Gastroesophageal sphincter (tissue), 4 donors: ENCODE data around the gene MAP7D2. TPM values are rescaled to one million over a fixed set of nuclear protein-coding genes. Genes with fewer than 3 reads are reported as not detected.
"Not testable (repeated sequence)": the region's sequence is repeated elsewhere in the genome, so short reads cannot be mapped to it uniquely, and the experiment has no call there.

Experiments
- ATAC-seq: fragments of 150-250 bp; one replicate; pipeline ENCODE4 v1.9.1; 2016; ENCODE audit warnings: mild to moderate bottlenecking, moderate library complexity
- H3K27ac ChIP-seq, 4 donors: fragments of 200-600 bp; sonication (generic) in 3 of 4; 1 replicate in 3 of 4; 2 replicates in 1 of 4; pipeline ENCODE4 v1.5.1; 2016 to 2019
- H3K27me3 ChIP-seq: fragments of 200-600 bp; sonication (generic); one replicate; pipeline ENCODE4 v1.5.1; 2019
- H3K36me3 ChIP-seq, 2 donors: fragments of 200-600 bp; sonication (generic); one replicate each; pipeline ENCODE4 v1.5.1; 2019; ENCODE audit warnings: control low read depth in 1 of 2
- H3K4me1 ChIP-seq, 3 donors: fragments of 200-600 bp; sonication (generic); 1 replicate in 2 of 3; 2 replicates in 1 of 3; pipeline ENCODE4 v1.5.1; 2016 to 2019; ENCODE audit warnings: control low read depth in 2 of 3
- H3K4me3 ChIP-seq, 2 donors: fragments of 200-600 bp; sonication (generic); one replicate each; pipeline ENCODE4 v1.5.1; 2019; ENCODE audit warnings: mild to moderate bottlenecking in 1 of 2, moderate library complexity in 1 of 2
- H3K9me3 ChIP-seq, 3 donors: fragments of 200-600 bp; sonication (generic); one replicate each; pipeline ENCODE4 v1.5.1; 2017 to 2019; ENCODE audit warnings: control low read depth in 2 of 3
- EP300 ChIP-seq: sonication (generic); formaldehyde crosslinking; IDR thresholded peaks from one replicate; pipeline ENCODE4 v1.6.1; 2017; ENCODE audit warnings: antibody characterized with exemption, mild to moderate bottlenecking
- POLR2A ChIP-seq, 2 donors: fragments of 450-650 bp; IDR thresholded peaks; one replicate each; pipeline ENCODE4 v1.6.1; 2017; ENCODE audit warnings: antibody characterized with exemption in 2 of 2, mild to moderate bottlenecking in 2 of 2, moderate library complexity in 1 of 2
- POLR2AphosphoS5 ChIP-seq: sonication (generic); formaldehyde crosslinking; IDR thresholded peaks from one replicate; pipeline ENCODE4 v1.6.1; 2017; ENCODE audit warnings: antibody characterized with exemption
- WGBS, 2 donors: methylation state at CpG; one replicate each; pipeline ENCODE4 v1.1.5; 2018; ENCODE audit warnings: low coverage in 1 of 2; 5-methylcytosine and 5-hydroxymethylcytosine counted together
- total RNA-seq, 4 donors: library from RNA; depleted of rRNA; stranded (reverse); fragments of >200 nt; gene quantifications; one replicate each; pipeline ENCODE4 v1.1.0, GENCODE V29; 2016
- TF ChIP-seq, protein P1 (sequence below), 4 experiments: fragments of 200-600 bp in 2 of 4; fragments of 450-650 bp in 2 of 4; sonication (generic) in 1 of 4; IDR thresholded peaks; one replicate each; pipeline ENCODE4 v1.5.1; 2017 to 2019; ENCODE audit warnings: antibody characterized with exemption in 4 of 4, mild to moderate bottlenecking in 2 of 4, moderate library complexity in 2 of 4

The MAP7D2 gene
- total RNA-seq, 4 donors from 2014 or later, result 0.27 to 0.42 (median 0.27) TPM; not detected in 1

DNA sequence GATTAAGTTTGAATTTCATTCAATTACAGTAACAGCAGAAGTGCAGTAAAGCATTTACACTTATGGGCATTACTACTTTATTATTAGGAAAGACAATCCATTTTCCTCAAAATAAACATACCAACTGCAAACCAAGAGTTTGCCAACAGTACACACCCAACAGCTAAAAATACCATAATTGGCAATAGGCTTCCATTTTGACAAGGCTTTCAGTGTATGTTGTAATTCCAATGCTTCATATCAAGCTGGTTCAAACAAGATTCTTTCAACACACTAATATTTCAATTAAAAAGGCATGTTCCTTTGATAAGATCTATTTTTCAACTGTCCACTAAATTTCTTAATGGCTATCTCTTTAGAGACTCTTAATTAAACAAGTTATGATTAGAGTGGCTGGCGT lies 12.8 kb upstream of the MAP7D2 start:
- no peak for ATAC-seq
- H3K9me3 ChIP-seq, result no peaks in the 10 kb centered on the region

DNA sequence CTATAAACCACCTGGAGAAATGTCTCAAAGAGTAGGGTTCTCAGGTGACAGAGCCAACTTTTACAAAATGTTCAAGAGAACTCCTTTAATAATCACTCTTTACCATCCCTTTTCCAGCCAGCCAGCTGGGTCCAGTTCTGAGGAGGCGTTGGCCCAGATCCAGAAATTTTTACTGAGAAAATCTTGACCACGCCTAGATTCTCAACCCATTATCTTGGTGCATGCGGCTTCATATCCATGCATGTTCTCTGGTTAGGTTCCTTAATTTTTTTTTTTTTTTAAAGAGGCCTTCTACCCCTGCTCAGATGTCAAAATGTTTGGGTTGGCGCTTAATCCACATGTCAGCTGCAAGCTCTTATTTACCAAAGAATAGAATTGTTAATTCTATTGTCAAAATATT lies 12.0 kb upstream of the MAP7D2 start:
- ATAC-seq, result no peak
- WGBS, 2 donors, result 37 to 80% methylated on average over 4 of the region's 4 CpGs

More for the DNA sequence above, 12.8 kb upstream of the MAP7D2 start:
- Histone ChIP-seq H3K27me3 (no peaks in the 10 kb centered on the region), H3K4me3 (no peak overlapping the region), H3K36me3 (peaks cover 0 to 56% of the 10 kb centered on the region in 2 donors), H3K4me1 (no peaks in the 10 kb centered on the region), H3K27ac (no peak overlapping the region)
- 82 to 83% methylated on average over 1 of the region's 1 CpG for WGBS, 2 donors
- TF ChIP-seq POLR2AphosphoS5, result no peak
- TF ChIP-seq, protein P1, sequence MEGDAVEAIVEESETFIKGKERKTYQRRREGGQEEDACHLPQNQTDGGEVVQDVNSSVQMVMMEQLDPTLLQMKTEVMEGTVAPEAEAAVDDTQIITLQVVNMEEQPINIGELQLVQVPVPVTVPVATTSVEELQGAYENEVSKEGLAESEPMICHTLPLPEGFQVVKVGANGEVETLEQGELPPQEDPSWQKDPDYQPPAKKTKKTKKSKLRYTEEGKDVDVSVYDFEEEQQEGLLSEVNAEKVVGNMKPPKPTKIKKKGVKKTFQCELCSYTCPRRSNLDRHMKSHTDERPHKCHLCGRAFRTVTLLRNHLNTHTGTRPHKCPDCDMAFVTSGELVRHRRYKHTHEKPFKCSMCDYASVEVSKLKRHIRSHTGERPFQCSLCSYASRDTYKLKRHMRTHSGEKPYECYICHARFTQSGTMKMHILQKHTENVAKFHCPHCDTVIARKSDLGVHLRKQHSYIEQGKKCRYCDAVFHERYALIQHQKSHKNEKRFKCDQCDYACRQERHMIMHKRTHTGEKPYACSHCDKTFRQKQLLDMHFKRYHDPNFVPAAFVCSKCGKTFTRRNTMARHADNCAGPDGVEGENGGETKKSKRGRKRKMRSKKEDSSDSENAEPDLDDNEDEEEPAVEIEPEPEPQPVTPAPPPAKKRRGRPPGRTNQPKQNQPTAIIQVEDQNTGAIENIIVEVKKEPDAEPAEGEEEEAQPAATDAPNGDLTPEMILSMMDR (IDR thresholded peaks at IDR 0.05), result no peak
- no peak for TF ChIP-seq POLR2A (IDR thresholded peaks at IDR 0.05)
- TF ChIP-seq EP300, result no peak

DNA sequence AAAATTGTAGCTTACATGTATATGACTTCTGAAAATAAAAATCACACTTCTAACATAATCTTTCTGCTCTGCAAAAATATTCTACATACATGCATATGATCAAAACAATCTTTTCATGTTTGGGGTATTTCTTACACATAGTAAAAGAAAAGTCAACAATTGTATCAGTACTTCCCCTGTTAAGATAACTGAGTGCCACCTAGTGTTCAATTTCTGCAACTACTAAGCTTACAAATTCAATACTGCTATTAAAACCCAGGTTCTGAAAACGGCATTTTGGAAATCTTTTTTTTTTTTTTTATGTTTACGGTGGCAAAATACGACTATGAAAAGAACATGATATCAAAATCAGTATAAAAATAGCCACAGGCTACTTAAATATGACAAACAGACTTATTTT lies 10.7 kb upstream of the MAP7D2 start:
- H3K9me3 ChIP-seq, ATAC-seq, H3K27me3 ChIP-seq, H3K27ac ChIP-seq, H3K4me3 ChIP-seq, H3K4me1 ChIP-seq: not testable (repeated sequence)
- TF ChIP-seq, protein P1 (IDR thresholded peaks at IDR 0.05), result peak in 1 of 4 experiments; percentile 41
- whole genome bisulfite sequencing, 2 donors, result 0 to 8% methylated on average over 2 to 3 of the region's 3 CpGs
- H3K36me3 ChIP-seq, result peaks cover 0 to 36% of the 10 kb centered on the region in 2 donors

More for the DNA sequence above, 12.0 kb upstream of the MAP7D2 start:
- Histone ChIP-seq H3K36me3 (peaks cover 0 to 47% of the 10 kb centered on the region in 2 donors), H3K9me3 (no peaks in the 10 kb centered on the region), H3K4me3 (no peak overlapping the region), H3K27ac (no peak overlapping the region), H3K27me3 (no peaks in the 10 kb centered on the region), H3K4me1 (no peaks in the 10 kb centered on the region)
- TF ChIP-seq EP300 (no peak), POLR2A (IDR thresholded peaks at IDR 0.05) (no peak), POLR2AphosphoS5 (no peak)
- TF ChIP-seq, protein P1 (IDR thresholded peaks at IDR 0.05), result no peak

DNA sequence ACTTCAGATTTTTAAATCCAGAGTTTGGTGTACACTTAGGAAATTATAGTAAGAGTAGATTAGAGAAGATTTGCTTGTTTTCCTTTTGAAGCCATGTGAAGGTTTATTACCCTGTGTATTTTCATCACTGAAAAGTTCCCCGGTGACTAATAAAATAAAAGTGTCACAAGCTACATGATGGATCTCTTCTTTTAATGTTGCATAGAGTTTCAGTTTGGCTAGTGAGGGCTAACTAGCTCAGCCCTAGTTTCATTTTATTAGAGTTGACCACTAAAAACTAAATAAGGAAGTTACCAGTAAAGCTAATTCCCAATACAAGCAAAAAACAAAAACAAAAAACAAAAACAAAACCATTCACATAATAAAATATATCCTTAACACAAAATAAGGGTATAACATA lies 10.1 kb upstream of the MAP7D2 start:
- not testable (repeated sequence) for ATAC-seq, H3K4me3 ChIP-seq, H3K27me3 ChIP-seq, H3K4me1 ChIP-seq, H3K27ac ChIP-seq, H3K9me3 ChIP-seq
- no CpG with 5 or more reads among the region's 1 CpG for WGBS, 2 donors
- peaks cover 0 to 30% of the 10 kb centered on the region in 2 donors for H3K36me3 ChIP-seq

DNA sequence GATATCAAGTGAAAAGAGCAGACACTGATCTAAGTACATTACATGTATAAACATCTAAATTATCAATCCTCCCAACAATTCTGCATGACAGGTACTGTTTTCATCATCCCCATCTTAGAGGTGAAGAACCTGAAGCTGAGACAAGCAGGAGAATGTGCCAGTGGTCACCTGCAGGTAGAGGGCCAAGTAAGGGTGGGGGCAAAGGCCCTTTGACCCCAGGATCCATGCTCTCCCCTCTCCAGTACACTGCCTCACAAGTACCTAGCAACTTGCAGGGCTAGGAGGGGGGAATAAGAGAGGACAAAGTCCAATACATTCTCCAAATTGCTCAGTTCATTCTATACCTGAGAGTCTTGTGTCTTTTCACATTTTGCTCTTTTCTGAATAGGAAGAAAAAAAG lies 8.3 kb upstream of the MAP7D2 start:
- Histone ChIP-seq H3K9me3 (no peaks in the 10 kb centered on the region), H3K36me3 (peaks cover 0 to 12% of the 10 kb centered on the region in 2 donors), H3K27me3 (no peaks in the 10 kb centered on the region), H3K27ac (no peak overlapping the region), H3K4me3 (no peak overlapping the region), H3K4me1 (no peaks in the 10 kb centered on the region)
- no peak for TF ChIP-seq EP300
- TF ChIP-seq POLR2A (IDR thresholded peaks at IDR 0.05), result no peak
- TF ChIP-seq, protein P1 (IDR thresholded peaks at IDR 0.05), result no peak
- TF ChIP-seq POLR2AphosphoS5, result no peak
- ATAC-seq, result no peak
